KG1 (cell line): Measurements from ENCODE around the gene TBC1D22A.
"Not testable (repeated sequence)": the region's sequence is repeated elsewhere in the genome, so short reads cannot be mapped to it uniquely, and the experiment has no call there.

Source experiments
- DNase-seq: peaks from one replicate; lab custom pipeline; 2025; lab: John Stamatoyannopoulos, UW

The TBC1D22A gene

DNA sequence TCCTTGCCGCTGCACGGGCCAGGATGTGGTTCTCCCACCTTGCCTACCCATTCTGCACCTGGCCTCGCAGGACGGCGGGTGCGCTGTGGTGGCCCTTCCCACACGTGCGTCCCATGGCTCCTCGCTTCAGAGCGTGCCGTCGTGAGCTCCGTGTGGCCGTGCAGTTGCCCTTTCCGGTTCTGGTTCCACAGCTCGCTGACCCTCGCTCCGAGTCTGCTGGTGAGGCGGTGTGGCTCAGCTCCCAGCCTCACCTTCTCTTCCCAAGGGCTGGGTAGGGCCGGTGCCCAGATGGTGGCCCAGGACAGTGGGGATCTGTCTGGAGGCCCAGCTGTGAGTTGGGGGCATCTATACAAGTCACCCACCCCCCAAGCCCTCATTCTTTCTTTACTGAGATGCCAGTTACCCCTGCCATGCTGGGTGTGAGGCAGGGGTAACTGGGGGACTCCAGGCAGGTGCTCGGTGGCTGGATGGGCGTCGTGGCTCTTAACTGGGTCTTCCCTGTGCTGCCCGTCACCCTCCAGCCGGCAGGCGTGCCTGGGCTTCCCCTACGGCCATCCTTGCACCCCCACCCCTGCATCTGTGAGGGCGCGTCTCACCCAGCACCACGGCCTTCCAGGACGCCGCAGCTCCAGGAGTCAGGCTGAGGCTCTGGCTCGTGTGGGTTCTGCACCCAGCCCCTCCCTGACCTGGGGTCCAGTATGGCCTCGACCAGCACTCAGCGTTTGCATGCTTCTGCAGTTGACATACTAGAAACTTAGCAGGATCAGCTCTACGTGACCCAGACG, 395.2 kb downstream of the TBC1D22A start:
- DNase-seq, result no peak

DNA sequence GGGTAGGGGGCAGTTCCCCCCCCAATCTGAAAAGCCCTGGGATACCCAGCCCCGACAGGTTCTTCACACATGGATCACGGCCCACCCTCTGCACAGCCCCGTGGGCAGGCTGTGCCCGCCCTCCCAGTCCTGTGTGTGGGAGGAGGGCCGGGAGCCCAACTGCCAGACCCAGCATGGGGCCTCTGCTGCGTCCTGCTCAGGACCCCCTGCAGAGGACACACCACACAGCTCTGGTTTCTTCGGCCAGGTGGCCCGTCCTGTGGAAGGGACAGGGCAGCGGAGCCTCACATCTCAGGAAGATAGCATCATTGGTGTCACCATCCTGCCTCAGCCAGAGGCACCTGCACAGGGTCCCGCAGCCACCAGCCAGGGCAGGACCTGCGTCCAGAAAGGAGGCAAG, 396.0 kb downstream of the TBC1D22A start:
- no peak for DNase-seq

- DNase-seq, result no peak
Observed at GRCh38 chr22:47159592-47159991, 397.1 kb downstream of the TBC1D22A start.

DNA sequence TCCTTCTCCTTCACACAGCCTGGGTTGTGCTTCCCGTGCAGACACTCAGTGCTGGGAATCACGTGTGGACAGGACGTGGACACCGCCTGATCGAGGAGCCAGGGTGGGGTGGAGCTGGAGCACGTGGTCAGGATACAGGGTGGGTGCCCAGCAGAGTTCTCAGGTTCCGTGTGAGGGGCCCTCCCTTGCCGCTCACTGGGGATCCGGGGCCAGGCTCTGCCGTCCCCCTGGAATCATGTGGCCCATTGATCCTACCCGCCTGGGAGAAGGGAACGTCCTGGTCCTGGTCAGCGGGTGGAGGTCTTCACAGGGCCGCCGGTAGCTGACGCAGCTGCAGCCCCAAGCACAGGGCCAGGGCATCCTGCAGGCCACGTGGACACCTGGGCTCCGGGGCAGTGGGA, 397.7 kb downstream of the TBC1D22A start:
- no peak for DNase-seq

GRCh38 chr22:47160781-47161520, 398.5 kb downstream of the TBC1D22A start:
- no peak for DNase-seq

DNA sequence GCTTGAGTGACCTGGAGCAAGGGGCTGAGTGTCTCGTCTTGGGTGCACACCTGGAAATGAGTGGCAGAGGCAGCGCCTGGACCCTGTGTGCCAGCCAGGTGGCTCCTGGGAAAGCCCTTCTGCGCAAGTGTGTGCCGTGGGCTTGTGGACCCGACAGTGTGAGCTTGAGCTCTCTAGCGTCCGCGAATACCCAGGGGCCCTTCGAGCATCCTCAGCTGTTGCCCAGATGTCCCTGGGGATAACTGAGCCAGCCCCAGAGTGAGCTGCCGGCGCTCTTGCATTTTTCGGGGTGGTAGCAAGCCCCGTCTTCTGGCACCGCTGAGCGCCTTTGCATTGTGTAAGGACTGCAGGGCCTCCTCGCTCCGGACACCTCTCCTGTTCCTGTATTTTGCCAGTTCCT, 399.2 kb downstream of the TBC1D22A start:
- DNase-seq, result no peak

GRCh38 chr22:47162865-47163264, 400.4 kb downstream of the TBC1D22A start:
- DNase-seq, result no peak

GRCh38 chr22:47163481-47163855, 401.0 kb downstream of the TBC1D22A start:
- no peak for DNase-seq

GRCh38 chr22:47163856-47164513, 401.5 kb downstream of the TBC1D22A start:
- DNase-seq, result no peak

DNA sequence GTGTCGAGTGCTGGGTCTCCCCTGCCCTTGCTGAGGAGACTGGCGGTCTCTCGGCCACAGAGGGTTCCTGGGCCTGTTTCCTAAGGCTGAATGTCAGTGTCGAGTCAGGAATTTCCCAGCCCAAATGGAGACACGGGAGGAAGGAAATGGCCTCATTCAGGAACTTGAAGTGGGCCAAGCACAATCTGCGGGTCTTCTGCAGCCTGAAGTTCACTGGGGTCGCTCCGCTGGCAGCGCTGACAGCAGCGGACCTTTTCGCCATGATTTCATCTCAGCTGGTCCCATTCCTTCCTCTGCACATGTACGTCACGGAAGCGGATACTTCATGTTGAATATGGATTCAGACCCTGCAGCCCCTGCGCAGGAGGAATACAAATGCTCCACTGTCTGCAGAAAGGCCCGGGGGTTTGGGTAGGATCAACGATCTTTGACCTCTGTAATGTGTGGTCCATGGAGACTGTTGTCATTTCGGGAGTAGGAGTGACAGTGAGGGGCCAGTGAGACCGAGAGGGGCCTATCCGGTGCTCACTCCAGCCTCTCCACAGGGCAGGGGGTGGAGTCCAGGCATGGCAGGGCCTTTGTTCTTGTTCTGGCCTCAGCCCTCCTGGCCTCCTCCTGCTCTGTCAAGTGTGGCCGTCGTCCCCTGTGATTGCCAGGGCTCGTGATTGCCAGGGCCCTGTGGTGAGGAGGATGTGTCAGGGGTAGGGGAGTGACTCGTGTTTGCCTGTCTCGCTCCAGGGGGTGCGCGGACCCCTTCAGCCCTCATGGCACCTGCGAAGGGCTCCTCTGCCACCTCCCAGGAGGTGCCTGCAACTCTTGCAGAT, 402.3 kb downstream of the TBC1D22A start:
- no peak for DNase-seq

GRCh38 chr22:47165338-47166032, 403.0 kb downstream of the TBC1D22A start:
- DNase-seq, result no peak

- DNase-seq, result no peak
Observed at GRCh38 chr22:47166033-47166404, 403.6 kb downstream of the TBC1D22A start.

- no peak for DNase-seq
Observed at GRCh38 chr22:47166446-47167016, 404.1 kb downstream of the TBC1D22A start.

DNA sequence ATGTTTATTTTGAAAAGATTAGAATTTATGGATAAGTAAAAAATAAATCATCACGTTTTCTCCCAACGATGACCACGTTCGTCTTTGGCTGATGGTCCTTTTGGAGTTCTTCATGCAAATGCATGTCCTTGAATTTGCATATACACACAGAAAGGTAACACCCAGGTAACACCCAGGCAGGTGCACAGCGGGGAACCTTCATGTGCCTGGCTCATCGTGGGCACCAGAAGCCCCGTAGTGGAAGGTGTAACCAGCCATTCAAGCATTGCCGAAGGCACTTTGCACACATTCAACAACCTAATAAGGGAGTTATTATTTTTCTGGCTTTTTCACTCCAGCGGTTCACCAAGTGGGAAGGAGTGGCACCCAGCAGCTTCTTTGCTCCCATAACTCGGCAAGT, 404.6 kb downstream of the TBC1D22A start:
- DNase-seq, result no peak

DNA sequence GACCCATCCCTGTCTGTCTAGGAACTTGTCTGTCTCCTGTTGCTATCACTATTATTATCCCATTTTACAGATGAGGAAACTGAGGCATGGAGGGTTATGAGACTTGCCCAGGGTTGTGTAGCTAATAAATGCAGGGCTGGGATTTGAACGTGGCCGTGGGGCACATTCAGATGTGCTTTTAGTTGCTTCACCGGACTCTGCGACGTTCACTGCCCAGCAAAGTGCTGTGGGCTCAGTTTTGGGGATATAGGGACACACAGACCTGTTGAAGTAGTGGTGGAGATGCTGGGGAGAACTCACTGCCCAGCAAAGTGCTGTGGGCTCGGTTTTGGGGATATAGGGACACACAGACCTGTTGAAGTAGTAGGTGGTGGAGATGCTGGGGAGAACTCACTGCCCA, 405.5 kb downstream of the TBC1D22A start:
- DNase-seq, result not testable (repeated sequence)

DNA sequence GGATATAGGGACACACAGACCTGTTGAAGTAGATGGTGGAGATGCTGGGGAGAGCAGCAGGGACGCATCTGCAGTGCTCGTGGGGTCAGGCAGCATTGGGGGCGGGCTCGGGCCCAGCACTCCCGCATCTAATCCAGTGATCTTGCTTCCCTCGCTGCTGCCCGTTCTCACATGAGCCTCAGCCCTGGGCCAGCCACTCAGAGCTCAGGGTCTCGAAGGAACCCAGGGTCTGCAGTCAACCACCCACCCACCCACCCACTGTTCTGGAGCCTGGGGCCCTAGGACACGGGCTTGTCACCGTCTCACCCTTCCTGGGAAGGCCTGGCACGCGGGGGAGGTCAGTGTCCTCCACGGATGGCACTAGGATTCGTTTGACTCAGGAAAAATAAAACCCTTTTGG, 406.0 kb downstream of the TBC1D22A start:
- DNase-seq, result no peak

GRCh38 chr22:47168900-47169800, 406.7 kb downstream of the TBC1D22A start:
- no peak for DNase-seq

DNA sequence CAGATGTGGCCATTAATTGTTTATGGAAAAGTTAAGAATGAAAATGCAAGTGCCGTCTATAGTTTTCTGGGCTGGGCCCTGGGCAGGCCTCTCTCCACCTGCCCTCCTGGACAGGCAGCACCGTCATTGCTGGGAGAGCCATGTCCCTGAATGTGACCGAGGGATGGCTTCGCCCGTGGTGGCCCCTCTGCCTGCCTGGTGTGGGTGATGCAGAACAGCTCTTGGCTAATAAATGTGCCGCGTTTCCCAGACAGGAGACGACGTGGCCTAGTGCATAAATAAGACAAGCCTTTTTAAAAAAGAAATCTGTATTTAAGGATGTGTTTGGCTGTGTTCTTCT, 407.3 kb downstream of the TBC1D22A start:
- DNase-seq, result no peak

DNA sequence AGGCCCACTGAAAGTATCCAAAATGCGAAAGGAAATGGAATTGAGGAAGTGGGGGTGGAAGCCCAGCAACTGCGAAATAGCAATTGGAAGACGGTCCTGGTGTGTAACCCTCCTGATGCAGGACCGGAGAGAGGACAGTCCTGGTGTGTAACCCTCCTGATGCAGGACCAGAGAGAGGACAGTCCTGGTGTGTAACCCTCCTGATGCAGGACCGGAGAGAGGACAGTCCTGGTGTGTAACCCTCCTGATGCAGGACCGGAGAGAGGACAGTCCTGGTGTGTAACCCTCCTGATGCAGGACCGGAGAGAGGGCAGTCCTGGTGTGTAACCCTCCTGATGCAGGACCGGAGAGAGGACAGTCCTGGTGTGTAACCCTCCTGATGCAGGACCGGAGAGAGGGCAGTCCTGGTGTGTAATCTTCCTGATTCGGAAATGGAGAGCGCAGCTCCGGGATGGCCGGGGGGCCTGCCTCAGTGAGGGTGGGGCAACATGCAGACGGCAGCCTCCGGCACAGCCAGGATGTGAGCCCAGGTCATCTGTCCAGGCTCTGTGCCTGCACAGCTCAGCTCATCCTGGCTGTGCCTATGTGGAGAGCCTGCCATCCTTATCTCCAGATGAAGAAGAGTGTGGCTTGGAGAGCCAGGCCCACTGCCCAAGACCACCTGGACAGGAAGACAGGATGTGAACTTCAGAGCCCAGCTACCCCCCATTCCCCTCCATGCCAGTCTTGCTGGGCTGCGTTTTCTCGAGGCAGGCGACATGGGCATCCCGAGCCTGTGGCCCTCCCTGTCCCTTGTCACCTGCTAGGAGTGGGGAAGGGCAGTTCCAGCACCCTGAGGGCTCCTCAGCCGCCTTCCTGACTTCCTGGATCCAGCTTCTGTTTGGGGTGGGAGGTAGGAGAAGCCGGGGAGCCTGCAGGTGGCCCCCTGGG, 408.3 kb downstream of the TBC1D22A start:
- not testable (repeated sequence) for DNase-seq
